NCI-H2227 (cell line): ENCODE data around the gene TFAP2B.

Experiments
- DNase-seq: peaks from one replicate; lab custom pipeline; 2025; ENCODE audit not compliant: unreplicated experiment; lab: John Stamatoyannopoulos, UW

TFAP2B gene

DNA sequence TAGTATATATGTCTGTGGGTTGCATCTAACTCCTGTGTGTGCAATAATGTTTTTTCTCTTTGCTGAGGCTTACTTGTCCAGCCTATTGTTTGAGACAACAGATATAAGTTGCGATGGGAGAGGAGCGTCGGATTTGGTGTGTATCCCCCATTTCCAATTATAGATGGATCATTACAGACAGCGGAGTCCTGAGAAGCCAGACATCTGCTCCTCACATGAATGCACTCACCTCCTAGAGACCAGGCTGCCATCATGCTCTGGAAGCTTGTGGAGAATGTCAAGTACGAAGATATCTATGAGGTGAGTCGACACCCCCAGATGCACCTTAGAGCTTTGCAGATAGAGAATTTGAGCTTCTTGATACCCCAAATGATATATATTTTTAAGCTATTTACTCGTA lies at the start of gene TFAP2B:
Gene TFAP2B, plus strand, starts transcription at position 199 of the 400 bp plus-strand sequence. Its CDS starts 21 bp downstream, at position 220.
- DNase-seq: no peak

- DNase-seq: no peak
Observed at GRCh38 chr6:50778696-50779095, 40.0 kb upstream of the TFAP2B start.

DNA sequence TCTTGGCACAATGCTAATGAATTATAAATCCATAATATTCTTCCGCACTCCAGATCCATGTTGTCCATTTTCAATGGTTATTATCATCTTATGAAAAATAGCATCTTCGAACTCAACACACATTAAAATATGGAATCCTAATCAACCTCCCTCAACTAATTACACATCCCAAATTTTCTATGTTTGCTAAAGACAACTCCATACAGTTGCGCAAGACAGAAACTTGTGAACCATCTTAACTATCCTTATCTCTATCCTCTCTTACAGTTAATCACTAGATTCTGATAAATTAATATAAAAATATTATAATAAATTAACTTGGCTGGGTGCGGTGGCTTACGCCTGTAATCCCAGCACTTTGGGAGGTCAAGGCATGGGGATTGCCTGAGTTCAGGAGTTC lies 38.3 kb upstream of the TFAP2B start:
- DNase-seq: no peak

- no peak for DNase-seq
Observed at GRCh38 chr6:50785921-50786320, 32.8 kb upstream of the TFAP2B start.

GRCh38 chr6:50791900-50792508 lies 26.7 kb upstream of the TFAP2B start:
- DNase-seq: peak; percentile 57

DNA sequence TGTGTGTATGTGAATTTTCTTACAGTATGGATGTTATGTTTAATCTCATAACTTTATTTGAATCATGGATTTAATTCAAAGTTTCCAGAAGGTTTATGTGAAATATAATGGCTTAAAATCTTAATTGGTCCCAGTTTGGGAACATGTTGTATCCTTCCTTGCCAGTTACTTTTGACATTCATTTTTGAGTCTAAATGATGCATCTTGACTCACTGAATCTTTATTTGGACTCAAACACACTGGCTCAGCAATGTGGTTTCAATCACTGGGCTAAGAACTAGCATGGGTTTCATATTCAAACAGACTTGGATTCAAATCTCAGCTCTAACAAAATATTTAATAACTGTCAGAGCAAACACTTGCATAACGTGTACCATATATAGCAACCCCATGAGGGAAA lies 25.9 kb upstream of the TFAP2B start:
- no peak for DNase-seq

DNA sequence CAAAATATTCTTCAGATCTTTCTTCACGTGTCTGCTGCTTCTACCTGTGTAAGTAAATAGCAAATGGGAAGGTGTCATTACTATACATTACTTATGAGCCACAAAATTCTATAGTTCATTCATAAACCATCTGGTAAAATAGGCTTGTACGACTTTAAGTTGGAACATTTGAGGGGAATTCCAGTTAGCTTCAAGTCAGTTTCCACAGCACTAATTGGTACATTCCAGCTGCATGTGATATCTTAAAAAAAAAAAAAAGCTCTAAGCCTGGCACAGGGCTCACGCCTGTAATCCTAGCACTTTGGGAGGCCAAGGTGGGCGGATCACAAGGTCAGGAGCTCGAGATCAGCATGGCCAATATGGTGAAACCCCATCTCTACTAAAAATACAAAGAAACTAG lies 23.1 kb upstream of the TFAP2B start:
- DNase-seq: no peak

GRCh38 chr6:50804283-50804682 lies 14.4 kb upstream of the TFAP2B start:
- no peak for DNase-seq

DNA sequence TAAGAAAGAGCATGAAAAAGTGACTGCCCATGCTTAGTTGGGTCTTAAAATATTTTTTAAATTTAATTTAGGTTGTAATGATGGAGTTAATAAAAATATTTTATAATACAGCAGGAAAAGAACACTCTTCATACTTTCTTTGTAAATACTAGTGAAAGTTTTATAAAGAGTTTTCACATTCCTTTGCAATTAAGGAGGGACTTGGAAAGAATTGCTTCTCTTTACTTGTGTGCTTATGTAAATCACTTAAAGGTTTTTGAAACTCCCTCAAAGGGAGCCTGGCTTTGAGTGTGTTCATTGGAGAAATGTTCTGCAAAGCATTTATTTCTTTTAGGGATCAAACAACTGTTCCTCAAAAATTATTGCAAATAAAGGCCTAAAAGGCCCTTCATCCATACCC lies 11.6 kb upstream of the TFAP2B start:
- DNase-seq: no peak

GRCh38 chr6:50815436-50816114 lies 3.1 kb upstream of the TFAP2B start:
- no peak for DNase-seq

DNA sequence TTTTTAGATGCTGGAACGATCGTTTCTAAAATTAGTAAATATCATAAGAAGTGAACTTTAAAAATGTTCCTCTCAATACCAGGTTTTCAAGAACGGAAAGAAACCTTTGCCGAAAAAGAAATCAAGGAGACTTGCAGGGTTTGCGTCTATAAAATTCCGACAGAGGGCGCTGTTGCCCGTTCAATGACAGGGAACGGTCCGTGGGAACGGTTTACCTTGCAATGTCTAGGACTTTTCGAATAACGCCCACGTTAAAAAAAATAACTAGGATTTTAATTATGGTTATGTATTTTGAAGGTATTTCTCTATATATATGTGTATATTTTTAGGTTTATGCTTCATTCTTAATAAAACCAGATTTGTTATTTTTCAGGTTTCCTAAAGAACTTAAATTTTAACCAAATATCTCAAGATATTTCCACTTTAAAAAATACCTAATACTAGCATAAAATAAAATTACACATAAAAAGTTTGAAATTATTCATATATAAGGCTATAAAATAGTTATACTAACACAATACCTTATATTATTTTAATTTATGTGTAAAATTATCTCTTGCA lies 2.5 kb upstream of the TFAP2B start:
- peak; percentile 79 for DNase-seq

GRCh38 chr6:50816947-50817645 lies 1.6 kb upstream of the TFAP2B start:
- DNase-seq: no peak

DNA sequence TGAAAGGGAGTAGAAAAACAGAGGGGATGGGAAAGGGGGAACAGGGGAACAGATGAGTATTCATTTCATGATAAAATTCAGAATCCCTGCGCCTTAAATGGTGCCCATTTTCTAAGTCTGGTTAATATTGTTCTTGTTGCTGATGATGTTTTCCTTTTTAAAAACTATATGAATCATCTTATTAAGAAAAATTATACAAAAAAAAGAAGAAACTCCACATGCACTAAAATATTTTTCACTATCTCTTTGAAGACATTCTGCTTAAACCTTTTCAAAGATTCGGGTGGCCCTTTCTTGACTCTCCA lies 1.1 kb upstream of the TFAP2B start:
- DNase-seq: no peak

- DNase-seq: no peak
Observed at GRCh38 chr6:50818020-50818419, 651 bp upstream of the TFAP2B start.

GRCh38 chr6:50819466-50819903 lies 814 bp downstream of the TFAP2B start:
- DNase-seq: peak; percentile 47

- DNase-seq: peak; percentile 17
Observed at GRCh38 chr6:50819904-50820868, 1.5 kb downstream of the TFAP2B start.

DNA sequence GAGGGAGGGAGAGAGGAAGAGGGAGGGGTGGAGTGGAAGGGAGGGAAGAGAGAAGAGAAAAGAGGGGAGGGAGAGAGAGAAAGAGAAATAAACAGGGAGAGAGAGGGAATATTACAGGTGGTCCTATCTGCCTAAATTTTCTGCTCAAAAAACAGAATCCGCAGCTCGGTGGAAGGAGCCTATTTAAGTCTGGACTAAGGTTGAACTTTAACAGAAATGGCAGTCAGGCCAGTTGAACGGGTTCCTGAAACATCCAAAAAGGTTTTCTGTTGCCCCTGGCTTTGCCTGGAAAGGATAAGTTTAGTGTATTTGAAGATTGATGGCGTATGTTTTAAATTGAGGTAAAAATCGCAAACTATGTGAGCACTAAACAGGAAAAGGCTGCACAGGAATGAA lies 2.2 kb downstream of the TFAP2B start:
- DNase-seq: no peak

GRCh38 chr6:50821441-50822077 lies 2.9 kb downstream of the TFAP2B start:
- no peak for DNase-seq

- DNase-seq: peak; percentile 17
Observed at GRCh38 chr6:50822078-50822476, 3.4 kb downstream of the TFAP2B start.

DNA sequence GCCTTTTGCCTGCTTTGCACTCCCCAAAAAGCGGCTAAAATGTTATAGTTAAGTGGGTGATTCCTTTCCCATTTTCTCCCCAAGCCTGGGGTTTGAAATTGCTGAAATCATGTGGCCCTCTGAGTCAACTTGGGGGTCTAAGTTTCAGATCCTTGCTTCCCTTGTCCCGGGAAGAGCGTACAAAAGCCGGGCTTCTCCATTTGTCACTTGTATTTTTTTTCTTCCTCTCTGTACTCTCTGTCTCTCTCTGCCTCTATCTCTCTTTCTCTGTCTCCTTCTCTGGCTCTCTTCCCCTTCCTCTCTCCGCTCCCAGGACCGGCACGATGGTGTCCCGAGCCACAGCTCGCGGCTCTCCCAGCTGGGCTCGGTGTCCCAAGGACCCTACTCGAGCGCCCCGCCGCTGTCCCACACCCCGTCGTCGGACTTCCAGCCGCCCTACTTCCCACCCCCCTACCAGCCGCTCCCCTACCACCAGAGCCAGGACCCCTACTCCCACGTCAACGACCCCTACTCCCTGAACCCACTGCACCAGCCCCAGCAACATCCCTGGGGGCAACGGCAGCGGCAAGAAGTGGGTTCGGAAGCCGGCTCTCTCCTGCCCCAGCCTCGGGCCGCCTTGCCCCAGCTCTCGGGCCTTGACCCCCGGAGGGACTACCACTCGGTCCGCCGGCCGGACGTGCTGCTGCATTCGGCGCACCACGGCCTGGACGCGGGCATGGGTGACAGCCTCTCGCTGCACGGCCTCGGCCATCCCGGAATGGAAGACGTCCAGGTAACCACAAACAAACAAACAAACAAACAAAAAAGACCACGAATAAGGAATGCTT lies 4.6 kb downstream of the TFAP2B start:
- no peak for DNase-seq
